Iris pigment epithelial cell (primary cell): Measurements from ENCODE around the gene TJP1.

ENCODE experiments used
- DNase-seq: peaks from one replicate; pipeline ENCODE4 v3.0.0-alpha.2; 2011; ENCODE audit warnings: low read depth

Gene TJP1

DNA sequence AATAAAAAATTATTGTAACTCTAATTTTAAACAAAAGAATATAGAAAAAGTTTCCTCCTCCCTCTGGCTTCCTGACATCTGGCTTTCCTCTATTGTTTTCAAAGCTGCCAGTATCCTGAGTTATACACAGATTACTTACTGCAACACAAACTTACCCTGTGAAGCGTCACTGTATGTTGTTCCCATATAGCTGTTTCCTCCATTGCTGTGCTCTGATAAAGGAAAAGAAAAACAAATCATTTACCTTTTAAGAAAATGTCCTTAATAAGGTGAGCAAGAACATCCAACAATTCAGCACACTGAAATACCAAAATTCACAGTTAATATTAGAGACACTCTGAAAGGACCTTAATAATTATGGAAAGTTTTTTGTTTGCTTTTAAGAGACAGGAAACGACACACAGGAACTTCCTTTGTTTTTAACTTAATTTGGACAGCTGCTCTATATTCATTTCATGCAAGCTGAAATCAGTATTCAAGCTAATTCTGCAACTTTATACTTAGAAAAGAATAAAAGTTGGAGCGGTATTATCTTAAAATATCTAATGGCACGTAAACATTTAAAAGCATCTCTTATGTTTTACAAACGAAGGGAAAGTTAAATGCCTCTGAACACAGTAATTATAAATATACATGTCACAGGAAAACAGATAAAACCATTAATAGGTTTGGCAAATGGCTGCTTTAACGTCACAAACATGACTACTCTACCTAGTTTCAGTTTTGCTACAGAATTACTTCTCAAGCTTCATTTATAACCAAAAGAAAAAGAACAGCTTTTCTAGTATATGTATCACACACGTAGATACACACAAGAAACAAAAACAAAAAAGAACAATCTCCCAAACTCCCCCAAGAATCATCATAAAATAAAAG, 21.5 kb downstream of the TJP1 start:
- no peak for DNase-seq

DNA sequence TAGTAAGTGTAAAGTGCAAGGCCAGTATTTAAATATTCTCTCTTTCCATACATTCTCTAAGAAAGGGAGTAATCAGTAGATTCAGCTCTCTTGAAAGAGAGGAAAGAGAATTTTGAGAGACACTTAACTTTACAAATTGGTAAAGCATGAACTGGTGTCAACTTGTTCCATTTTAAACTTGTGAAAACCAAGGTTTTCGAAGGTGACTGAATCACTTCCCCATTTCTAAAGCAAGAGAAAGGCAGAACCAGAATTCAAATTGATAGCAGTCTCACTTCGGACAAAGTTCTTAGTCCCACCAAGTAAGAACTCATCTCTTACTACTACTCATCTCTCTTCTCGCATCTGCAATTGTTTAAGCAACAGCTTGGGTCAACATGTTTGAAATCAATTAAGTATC, 22.4 kb downstream of the TJP1 start:
- no peak for DNase-seq

DNA sequence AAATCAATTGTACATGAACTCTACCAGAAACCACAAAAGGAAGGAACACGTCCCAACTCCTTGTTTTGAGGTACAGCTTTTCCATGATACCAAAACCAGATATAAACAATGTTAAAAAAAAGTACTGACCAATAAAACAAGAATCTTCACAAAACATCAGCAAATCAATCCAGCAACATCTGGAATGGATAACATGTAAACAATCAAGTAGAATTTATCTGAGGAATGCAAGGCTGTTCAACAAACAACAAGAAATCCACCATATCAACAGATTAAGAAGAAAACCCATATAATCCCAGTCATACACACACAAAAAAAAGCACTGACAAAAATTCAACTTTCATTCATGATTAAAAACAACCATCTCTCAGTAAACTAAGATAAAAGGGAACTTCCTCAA, 26.7 kb downstream of the TJP1 start:
- no peak for DNase-seq

DNA sequence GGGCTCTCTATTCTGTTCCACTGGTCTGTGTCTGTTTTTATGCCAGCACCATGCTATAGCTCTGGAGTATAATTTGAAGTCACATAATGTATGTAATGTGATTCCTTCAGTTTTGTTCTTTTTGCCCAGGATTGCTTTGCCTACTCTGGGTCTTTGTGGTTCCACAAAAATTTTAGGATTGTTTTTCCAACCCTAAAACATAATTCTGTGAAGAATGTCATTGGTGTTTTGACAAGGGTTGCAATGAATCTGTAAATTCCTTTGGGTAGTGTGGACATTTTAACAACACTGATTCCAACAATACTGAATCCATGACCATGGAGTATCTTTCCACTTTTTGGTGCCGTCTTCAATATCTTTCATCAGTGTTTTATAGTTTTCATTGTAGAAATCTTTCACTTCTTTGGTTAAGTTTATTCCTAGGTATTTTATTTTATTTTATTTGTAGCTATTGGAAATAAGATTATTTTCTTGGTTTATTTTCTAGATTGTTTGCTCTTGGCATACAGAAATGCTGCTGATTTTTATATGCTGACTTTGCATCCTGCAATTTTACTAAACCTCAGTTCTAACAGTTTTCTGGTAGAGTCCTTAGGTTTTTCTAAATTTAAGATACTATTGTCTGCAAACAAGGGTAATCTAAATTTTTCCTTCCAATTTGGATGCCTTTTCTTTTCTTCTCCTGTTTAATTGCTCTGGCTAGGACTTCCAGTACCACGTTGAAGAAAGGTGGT, 29.7 kb downstream of the TJP1 start:
- DNase-seq = no peak

DNA sequence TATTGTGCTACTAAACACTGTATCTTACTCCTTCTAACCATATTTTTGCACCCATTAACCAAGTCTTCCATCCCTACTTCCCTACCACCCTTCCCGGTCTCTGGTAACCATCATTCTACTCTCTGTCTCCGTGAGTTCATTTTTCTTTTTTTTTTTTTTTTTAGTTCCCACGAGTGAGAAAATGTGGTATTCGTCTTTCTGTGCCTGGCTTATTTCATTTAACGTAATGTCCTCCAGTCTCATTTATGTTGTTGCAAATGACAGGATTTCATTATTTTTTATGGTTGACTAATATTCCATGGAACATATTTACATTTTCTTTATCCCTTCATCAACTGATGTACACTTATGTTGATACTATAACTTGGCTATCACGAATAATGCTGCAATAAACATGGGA, 31.7 kb downstream of the TJP1 start:
- DNase-seq = no peak

DNA sequence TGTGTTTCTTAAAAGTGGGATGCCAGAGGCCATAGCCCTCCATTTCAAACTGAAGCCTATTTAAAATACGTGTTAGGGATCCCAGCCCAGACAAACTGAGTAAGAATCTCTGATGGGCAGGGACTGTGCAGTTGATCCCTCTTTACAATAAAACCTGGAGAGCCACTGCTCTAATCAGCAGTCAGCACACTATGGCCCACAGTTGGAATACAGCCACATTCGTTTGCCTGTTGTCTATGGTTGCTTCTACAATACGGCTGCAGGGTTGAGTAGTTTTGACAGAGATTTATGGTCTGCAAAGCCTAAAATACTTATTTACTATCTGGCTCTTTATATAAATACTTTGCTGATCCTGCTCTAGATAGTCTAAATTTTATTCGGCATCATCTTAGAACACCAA, 32.4 kb downstream of the TJP1 start:
- no peak for DNase-seq

DNA sequence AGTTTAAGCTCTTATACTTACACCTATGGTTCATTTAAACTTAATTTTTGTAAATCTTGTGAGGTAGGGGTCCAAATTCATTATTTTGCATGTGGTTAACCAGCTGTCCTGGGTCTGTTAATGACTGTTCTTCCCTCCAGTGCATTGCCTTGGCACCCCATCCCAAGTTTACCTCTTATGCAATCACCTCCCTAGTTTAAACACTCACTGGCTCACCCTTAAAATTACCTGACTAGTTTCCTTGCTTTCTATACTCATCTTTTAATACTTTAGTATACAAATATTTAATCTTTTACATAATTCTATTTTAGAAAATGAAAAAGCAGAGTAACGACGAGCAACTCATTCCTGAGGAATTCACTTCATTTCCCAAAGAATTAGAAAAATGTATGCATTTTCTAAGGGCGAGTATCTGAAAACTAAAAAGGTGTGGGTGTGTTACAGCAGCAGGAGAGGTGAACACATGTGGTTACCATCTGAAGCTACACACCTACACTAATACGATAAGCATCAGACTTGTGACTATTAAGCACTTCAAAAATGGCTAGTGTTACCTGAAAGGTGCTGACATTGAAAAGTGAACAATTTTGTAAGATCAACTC, 33.7 kb downstream of the TJP1 start:
- DNase-seq = no peak

DNA sequence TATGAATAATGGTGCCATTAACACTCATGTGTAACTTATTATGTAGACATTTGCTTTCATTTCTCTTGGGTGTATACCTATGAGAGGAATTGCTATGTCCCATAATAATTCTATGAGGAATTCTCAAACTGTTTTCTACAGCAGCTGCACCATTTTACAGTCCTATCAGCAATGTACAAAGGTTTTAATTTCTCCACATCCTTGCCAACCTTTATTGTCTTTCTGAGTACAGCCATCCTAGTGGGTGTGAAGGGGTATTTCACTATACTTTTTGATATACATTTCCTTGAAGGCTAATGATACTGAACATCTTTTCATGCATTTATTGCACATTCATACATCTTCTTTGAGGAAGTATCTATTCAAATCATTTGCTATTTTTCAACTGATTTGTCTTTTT, 34.5 kb downstream of the TJP1 start:
- DNase-seq = no peak

DNA sequence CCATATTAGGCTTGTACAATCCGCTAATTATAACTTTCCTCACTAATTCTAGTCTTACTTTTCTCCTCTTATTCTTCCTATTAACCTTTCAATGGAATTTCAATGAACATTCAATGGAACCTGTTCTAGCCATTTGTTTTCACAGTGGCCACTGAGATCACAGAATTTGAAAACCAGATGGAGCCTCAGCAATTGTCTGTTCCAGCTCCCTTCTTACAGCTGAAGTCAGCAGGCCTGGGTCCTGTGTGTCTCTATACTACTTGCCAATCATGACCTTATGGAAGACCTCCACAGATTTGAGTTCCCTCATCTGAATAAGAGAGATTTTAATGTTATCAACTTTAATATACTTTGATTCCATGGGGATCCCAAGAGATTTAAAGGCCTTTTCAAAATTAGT, 36.6 kb downstream of the TJP1 start:
- no peak for DNase-seq

DNA sequence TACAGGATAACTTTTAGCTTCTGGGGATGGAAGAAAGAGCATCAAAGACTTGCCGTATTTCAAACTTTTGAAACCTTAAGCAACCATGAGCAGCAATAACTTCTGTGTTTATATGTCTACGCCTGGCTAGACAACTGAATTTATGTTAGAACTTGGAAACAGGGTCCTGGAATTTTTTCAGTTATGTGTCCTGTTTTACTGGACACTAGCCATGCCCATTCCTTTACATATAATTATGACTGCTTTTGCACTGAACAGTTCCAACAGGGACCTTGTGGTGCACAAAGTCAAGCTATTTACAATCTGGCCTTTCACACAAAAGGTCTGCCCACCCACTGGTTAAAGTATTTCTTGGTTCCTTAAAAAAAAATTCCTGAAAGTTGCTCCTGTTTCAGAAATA, 37.1 kb downstream of the TJP1 start:
- DNase-seq = no peak

DNA sequence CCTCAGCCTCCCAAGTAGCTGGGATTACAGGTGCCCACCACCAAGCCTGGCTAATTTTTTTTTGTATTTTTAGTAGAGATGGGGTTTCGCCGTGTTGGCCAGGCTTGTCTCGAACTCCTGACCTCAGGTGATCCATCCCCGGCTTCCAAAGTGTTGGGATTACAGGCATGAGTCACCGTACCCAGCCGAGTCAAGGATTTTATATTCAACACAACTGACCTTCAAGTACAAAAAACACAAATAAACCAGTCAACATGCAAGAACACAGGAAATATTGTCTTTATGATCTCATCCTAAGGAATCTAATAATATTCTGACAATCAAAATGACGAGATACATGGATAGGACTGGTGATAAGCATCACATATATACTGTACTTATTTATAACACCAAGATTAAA, 37.9 kb downstream of the TJP1 start:
- peak; percentile 63 for DNase-seq

DNA sequence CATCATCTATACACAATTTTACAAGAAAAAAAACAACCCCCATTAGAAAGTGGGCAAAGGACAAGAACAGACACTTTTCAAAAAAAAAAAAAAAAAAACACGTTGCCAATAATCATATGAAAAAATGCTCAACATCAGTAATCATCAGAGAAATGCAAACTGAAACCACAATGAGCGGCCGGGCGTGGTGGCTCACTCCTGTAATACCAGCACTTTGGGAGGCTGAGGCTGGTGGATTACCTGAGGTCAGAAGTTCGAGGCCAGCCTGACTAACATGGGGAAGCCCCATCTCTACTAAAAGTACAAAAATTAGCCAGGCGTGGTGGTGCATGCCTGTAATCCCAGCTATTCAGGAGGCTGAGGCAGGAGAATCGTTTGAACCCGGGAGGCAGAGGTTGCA, 39.5 kb downstream of the TJP1 start:
- DNase-seq = peak; percentile 66

DNA sequence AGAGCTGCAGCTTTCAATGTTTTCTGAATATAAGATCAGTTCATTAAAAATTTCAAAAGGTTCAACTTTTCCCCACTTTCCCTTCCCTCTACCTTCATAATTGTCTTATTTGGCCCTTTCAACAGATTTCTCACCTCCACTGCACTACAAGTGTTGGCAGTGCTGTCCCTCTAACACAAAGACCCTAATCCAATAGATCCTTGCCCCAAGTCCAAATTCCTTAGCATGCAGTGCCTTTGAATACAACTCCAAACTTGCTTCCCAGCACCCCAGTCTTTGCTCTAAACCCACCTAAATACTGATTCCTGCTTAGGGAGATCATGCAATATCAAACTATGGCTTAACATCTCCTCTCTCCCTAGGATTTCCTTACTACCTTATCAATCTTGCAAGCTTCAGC, 43.9 kb downstream of the TJP1 start:
- no peak for DNase-seq

DNA sequence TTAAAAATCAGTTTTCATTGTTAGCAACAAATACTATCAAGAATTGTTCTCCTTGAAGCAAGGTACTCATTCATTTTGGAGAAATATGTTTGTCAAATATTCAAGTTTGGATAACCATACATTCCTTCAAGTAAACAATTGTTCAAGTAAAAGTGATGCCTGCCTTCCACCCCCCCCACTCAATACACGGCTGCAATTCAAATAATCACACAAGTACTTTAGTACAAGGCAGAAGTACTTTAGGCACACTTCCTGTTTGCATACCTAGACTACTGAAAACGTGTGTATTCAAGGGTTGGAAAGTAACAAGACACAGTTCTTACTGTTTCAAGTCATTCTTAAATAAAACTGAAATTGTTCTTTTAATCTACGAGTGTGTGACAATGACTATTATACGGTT, 45.4 kb downstream of the TJP1 start:
- no peak for DNase-seq

DNA sequence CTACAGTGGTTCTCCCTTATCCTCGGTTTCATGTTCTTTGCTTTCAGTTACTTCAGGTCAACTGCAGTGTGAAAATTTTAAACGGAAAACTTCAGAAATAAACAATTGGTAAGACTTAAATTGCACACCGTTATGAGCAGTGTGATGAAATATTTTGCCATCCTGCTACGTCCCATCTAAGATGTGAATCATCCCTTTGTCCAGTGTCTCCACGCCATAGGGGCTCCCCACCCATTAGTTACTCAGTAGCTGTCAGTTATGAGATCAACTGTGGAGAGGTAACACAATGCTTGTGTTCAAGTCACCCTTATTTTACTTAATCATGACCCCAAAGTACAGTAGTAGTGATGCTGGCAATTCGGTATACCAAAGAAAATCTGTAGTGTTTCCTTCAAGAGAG, 47.4 kb downstream of the TJP1 start:
- peak; percentile 93 for DNase-seq

DNA sequence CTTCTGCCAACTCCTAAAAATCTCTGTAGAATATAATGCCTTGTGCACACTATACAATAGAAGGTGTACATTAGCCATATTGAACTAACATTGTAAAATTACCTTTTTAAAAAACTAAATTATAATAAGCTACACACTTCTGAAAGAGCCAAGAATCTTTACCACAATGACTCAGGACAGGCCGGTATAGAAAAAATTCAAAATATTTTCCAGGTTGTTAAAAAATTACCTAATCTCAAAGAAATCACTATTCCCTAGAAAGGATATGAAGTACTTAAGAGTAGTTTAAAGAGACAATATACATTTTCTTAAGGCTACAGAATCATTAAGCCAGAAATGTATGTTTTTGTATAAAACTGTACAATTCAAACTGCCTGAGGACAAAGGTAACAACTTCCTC, 48.5 kb downstream of the TJP1 start:
- peak; percentile 52 for DNase-seq

DNA sequence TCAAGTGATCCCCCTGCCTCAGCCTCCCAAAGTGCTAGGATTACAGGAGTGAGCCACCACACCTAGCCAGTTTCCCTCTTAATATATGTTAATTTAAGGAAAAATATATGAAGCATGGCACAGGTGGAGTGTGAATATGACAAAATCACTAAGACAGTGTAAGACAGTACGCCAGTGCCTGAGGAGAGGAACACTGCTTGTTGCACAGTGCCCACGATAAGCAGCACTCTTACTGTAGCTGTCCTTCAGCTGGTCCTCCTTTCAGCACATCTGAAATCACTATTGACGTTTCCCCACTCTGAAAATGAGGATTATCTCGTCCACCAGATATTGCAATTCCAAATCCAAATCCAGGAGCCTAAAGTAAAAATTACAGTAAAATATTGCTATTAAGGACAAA, 49.3 kb downstream of the TJP1 start:
- no peak for DNase-seq

DNA sequence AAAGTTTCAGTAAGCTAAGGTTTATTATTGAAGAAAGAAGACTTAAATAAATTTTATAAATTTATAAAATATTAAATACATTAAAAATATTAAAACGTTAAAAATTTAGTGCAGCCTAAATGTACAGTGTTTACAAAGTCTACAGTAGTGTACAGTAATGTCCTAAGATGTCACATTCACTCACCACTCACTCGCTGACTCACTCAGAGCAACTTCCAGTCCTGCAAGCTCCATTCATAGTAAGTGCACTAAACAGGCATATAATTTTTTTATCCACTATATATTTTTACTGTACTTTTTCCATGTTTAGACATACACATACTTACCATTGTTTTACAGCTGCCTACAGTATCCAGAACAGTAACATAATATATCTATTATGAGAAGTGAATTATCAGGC, 51.5 kb downstream of the TJP1 start:
- peak; percentile 61 for DNase-seq

DNA sequence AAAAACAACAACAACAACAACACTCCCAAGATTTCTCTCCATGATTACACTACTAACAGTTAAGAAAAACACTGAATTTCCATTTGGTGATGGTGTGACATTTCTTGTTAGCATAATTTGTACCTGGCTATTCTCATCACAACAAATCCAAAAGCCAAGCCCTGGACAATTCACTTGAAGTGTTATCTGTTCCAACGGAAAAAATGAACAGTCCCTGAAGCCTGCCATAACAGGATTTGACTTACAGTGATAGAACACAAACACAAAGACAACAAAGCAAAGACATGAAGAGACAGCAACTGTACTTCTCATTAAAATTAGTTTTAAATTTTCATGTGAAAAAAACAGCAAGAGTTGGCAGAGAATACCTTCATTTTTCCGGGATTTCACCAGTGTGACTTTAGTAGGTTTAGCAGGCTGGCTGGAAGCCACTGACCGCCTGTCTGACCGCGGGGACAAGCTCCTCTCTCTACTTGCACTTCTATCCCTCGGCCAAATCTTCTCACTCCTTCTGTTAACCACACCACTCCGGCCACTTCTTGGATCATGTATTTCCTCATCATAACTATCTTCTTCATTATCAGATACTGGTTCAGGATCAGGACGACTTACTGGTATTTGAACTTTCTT, 56.3 kb downstream of the TJP1 start:
- peak; percentile 46 for DNase-seq

DNA sequence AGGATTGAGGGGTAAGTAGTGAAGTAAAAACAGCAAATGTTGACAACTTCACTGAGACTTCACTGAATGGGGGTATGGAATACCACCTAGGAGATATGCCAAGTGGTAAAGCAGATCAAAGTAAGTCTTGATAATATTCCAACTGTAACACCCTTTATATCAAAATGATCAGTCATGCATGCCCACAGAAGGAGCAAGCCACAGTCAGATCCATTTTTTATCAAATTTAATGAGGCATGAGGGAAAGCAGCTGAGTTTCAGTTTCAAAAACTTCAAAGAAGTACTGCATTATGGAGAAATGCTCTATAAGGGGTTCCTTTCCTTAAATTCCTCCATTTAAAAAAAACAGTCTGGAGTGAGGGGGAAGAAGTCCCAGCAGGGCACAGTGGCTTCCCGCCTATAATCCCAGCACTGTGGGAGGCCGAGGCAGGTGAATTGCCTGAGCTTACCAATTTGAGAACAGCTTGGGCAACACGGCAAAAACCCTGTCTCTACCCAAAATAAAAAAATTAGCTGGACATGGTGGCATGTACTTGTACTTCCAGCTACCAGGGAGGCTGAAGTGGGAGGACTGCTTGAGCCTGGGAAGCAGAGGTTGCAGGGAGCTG, 56.9 kb downstream of the TJP1 start:
- no peak for DNase-seq

DNA sequence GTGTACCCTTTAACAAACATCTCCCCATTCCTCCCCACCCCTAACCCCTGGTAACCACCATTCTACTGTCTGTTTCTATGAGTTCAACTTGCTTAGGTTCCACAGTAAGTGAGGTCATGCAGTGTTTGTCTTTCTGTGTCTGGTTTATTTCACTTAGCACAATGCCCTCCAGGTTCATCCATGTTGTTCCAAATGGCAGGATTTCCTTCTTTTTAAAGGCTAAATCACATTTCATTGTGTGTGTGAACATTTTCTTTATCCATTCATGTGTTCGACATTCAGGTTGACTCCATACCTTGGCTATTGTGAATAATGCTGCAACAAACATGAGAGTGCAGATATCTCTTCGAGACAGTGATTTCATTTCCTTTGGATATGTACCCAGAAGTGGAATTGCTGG, 62.7 kb downstream of the TJP1 start:
- DNase-seq = no peak
